T-helper 1 cell (primary cell): Measurements from ENCODE around the gene DUSP18.
"Not testable (repeated sequence)": the region's sequence is repeated elsewhere in the genome, so short reads cannot be mapped to it uniquely, and the experiment has no call there.

Experiments
- DNase-seq, 5 donors: peaks; one replicate each; pipeline ENCODE4 v3.0.0-alpha.2; 2012 to 2020

The DUSP18 gene

DNA sequence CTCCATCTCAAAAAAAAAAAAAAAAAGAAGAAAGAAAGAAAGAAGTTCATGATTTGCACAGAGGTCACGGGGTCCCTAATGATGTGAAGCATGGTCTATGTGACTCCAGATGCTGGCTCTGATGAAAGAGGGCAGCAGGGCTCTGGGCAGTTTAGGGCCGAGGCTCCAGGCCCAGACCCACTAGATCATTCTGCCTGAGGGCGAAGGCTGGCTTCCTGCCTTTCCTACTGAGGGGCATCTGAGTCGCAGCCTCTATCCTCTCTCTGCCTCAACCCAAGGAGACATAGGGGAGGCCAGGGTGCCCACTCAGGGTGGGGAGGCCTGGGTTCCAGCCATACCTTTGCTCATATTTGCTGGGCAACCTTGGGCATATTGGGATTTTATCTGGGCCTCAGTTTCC, 27.3 kb downstream of the DUSP18 start:
- DNase-seq: no peak

DNA sequence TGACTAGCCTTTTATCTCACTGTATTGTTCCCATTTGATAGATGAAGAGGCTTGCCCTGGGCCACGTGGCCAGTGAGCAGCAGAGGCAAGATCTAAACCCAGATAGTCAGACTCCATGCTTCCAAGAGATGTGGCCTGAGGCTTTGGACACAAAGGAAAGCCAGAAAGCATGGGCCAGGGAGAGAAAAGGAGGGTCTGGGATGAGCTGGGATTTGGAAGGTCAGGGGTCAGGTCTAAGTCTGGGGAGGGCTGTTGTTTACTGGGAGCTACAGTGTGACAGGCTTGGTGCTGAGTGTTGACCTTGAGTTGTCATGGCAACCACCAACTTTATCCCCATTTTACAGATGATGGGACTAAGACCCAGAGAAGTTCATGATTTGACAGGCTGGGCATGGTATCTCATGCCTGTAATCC, 30.0 kb downstream of the DUSP18 start:
- no peak for DNase-seq

DNA sequence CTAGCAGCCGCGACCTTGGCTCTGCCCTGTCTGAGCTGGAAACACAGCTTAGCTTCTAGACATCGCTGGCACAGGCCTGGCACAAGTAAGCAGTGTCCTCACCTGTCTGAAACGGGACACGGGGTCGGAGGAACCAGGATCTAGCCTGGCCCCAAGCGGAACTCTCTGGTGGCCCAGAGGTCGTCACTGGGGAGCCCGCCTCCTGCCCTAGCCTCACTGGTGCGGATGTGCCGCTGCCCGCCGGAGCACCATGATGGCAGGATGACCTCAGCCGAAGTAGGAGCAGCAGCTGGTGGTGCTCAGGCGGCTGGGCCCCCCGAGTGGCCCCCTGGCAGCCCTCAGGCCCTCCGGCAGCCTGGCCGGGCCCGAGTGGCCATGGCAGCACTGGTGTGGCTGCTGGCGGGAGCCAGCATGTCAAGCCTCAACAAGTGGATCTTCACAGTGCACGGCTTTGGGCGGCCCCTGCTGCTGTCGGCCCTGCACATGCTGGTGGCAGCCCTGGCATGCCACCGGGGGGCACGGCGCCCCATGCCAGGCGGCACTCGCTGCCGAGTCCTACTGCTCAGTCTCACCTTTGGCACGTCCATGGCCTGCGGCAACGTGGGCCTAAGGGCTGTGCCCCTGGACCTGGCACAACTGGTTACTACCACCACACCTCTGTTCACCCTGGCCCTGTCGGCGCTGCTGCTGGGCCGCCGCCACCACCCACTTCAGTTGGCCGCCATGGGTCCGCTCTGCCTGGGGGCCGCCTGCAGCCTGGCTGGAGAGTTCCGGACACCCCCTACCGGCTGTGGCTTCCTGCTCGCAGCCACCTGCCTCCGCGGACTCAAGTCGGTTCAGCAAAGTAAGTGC, 31.2 kb downstream of the DUSP18 start:
- peak in 2 of 5 donors; percentile 10 to 28 for DNase-seq

DNA sequence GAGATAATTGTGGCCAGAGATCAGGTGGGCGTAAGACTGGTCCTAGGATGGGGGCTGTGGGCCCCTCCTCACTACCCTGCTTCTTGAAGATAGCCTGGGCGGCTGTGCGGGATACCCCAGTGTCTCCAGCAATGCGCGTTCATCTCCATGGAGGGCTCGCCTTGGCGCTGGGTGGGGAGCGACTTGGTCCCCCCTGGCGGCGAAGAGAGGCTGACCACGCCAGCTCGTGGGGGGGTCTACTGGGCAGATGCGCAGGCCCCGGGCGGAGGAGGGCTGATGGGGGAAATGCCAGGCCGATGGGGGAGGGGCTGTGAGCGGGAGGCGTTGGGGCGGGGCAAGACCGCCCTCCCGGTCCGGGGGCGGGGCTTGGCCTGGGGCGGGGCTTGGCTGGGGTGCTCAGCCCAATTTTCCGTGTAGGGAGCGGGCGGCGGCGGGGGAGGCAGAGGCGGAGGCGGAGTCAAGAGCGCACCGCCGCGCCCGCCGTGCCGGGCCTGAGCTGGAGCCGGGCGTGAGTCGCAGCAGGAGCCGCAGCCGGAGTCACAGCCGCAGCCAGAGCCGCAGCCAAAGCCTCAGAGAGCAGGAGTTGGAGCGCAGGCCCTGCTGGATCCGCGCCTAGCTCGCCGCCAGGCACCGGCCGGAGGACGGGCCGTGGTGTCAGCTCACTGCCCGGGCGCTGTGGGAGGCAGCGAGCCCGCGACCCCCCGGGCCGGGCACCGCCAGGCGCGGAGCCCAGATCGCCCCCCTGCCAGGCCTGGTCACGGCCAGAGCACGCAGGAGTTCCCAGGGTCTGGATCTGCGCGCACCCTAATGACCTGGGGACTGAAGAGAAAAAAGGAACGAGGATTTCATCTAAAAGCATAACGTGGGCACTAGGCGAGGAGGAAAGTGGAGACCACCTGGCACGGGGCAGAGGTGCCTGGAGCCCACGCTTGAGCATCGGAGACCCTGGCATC, 32.1 kb downstream of the DUSP18 start, which contains the start of gene SLC35E4:
SLC35E4 (plus strand) TSS at position 509 of the 953 bp plus-strand sequence. CDS start 670 bp downstream, outside the sequence.
- DNase-seq: peak; percentile 92 to 95 (median 93)

DNA sequence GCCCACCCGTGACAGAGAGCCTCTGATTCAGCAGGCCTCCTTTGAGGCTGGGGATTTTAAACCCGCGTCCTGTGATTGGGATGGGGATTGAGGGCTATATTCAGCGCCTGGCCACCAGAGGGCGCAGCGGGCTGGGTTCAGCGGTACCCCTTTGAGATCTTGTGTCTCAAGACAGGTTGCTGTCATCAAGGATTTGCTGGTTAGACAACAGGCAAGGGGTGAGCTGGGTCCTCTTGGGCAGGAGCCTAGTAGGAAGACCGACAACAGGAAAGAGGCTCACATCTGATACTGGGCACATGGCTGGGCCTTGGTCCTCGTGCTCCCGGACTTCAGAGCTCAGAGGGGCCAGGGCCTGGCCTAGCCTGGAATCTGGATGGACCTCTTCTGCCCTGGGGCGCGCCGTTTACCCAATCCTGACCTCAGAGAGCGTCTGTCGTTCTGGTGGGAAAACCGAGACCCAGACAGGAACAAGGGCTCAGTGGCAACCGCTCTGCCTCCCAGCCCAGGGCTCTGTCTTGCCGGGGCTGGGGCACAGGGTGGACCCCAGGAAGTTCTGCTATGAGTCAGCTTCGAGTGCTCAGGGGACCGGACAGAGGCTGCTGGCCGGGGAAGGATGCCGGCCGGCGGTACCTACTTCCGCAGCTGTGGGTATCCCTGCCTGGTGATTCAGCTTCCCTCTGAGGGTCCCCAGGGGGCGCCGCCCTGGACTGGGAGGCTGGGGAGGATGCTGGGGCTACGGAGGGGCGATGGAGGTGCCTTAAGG, 33.0 kb downstream of the DUSP18 start:
- peak; percentile 75 to 89 (median 85) for DNase-seq

DNA sequence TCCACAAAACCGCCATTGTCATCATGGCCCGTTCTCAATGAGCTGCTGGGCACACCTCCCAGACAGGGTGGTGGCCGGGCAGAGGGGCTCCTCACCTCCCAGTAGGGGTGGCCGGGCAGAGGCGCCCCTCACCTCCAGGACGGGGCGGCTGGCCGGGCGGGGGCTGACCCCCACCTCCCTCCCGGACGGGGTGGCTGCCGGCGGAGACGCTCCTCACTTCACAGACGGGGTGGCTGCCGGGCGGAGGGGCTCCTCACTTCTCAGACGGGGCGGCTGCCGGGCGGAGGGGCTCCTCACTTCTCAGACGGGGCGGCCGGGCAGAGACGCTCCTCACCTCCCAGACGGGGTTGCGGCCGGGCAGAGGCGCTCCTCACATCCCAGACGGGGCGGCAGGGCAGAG, 36.2 kb downstream of the DUSP18 start:
- DNase-seq: not testable (repeated sequence)

DNA sequence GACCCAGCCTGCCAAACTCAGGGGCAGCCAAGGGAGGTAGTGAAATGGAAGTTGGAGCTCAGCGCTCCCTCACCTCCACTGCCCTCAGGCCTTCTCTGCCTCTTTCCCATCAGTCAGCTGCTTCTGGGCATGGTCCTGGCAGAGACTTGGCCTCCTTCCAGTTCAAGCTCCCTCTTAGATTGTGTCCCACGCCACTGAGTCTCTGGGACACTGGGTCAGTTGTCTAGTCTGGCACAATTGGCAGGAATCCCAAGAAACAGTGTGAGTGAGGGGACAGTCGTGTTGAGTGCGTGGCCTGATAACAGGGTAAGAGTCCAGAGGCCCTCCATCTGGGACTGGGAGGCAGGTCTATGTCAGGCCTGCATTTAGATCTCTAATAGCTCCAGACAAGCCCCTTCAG, 39.2 kb downstream of the DUSP18 start:
- DNase-seq: no peak

DNA sequence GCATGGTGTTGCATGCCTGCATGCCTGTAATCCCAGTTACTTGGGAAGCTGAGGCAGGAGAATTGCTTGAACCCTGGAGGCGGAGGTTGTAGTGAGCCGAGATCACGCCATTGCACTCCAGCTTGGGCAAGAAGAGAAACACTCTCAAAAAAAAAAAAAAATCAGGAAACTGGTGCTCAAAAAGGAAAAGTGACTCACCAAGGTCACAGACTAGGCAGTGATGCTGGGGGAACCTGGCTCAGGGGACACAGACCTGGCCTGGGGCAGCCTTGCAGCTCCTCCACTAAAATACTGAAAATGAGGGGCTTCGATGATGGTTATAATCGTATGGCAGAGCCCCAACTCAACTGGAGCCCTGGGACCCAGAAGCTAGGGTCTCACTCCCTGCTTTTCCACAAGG, 40.2 kb downstream of the DUSP18 start:
- DNase-seq: no peak

DNA sequence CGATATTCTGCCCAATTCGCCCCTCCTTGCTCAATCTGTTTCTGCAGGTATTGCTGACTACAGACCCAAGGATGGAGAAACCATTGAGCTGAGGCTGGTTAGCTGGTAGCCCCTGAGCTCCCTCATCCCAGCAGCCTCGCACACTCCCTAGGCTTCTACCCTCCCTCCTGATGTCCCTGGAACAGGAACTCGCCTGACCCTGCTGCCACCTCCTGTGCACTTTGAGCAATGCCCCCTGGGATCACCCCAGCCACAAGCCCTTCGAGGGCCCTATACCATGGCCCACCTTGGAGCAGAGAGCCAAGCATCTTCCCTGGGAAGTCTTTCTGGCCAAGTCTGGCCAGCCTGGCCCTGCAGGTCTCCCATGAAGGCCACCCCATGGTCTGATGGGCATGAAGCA, 41.3 kb downstream of the DUSP18 start:
- no peak for DNase-seq

DNA sequence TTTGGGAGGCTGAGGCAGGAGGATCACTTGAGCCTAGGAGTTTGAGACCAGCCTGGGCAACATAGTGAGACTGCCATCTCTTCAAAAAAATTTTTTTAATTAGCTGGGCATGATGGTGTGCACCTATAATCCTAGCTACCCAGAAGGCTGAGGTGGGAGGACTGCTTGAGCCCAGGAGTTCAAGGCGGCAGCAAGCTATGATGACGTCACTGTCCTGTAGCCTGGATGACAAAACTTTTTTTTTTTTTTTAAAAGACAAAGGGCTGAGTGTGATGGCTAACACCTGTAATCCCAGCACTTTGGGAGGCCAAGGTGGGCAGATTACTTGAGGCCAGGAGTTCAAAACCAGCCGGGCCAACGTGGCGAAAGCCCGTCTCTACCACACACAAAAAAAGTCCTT, 47.8 kb downstream of the DUSP18 start:
- DNase-seq: not testable (repeated sequence)

DNA sequence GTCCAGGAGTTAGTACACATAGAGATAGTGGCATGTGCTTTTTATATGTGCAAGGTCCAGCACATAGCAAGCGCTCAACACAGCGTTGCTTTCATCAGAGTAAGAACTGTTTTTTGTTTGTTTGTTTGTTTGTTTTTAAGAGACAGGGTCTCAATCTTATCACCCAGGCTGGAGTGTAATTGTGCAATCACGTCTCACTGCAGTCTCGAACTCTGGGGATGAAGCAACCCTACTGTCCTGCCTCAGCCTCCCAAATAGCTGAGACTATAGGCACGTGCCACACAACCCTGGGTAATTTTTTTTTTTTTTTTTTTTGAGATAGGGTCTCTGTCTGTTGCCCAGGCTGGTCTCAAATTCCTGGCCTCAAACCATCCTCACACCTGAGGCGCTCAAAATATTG, 49.9 kb downstream of the DUSP18 start:
- no peak for DNase-seq

DNA sequence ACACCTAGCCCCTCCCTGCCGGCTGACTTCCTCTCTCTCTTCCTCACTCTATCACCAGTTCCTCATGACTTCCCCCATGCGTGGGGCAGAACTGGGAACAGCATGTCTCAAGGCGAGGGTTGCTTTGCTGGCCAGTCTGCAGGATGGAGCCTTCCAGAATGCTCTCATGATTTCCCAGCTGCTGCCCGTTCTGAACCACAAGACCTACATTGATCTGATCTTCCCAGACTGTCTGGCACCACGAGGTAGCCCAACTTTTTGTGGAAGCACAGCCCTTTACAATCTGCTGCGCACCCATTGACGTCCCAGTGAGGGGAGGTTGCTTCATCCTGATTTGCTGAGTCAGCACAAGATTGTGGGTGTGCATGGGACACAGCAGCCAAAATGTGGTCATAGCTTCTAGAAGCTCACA, 52.1 kb downstream of the DUSP18 start:
- no peak for DNase-seq

DNA sequence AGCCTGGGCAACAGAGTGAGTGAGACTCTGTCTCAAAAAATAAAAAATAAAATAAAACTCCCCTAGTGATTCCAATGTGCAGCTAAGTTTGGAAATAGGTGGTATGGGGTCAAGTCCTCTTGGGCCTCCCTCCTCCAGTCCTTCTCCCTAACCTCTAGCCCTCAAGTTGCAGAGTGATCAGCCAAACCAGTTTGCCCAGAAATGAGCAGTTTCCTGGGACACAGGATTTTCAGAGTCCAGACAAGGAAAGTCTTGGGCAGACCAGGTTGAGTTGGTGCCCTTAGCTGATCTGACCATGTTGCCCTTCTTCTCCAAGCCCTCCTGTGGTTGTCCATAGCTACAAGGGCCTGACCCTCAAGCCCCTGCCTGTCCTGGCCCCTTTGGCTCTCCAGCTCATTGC, 52.8 kb downstream of the DUSP18 start:
- DNase-seq: no peak

DNA sequence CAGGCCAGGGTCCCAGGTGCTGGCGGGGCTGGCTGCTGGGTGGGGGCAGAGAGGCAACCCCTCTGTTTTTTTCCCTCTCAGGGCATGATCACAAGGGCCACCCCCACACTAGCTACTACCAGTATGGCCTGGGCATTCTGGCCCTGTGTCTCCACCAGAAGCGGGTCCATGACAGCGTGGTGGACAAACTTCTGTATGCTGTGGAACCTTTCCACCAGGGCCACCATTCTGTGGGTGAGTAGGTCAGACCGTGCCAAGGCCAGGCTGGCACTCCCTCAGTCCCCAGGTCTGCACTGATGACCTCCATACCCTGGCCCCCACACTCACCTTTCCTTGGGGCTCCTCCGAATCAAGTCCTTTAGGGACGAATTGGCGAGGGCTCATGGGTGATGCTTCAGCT, 53.4 kb downstream of the DUSP18 start:
- no peak for DNase-seq

DNA sequence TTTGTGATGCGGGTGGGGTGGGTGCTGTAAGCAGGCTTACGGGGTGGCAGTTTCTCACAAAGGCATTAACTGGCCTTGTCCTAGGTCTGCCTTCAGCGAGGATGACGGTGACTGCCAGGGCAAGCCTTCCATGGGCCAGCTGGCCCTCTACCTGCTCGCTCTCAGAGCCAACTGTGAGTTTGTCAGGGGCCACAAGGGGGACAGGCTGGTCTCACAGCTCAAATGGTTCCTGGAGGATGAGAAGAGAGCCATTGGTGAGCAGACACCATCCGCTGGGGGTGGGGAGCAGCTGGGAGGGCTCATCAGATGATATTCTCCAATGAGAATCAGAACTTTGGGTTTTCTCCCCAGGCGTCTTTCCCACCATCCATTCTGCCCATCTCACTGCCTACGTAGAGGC, 54.9 kb downstream of the DUSP18 start:
- DNase-seq: no peak
